HCT116 (cell line): Measurements from ENCODE around the gene LHFPL6. TPM values are rescaled to one million over a fixed set of nuclear protein-coding genes. Genes with fewer than 3 reads are reported as not detected.

Source experiments
- ATAC-seq: fragments of 200-7000 bp; cut with Tn5 transposase; 2 replicates; pipeline ENCODE4 v1.9.1; 2020; ENCODE audit warnings: mild to moderate bottlenecking, moderate library complexity
- BruUV-seq: library from RNA; stranded (reverse); fragments of 400-500 nt; replicated peaks from 2 replicates; lab custom pipeline; 2021; lab: Mats Ljungman, UMichigan
- CTCF ChIA-PET: fragments of 300-600 bp; sonication (Branson Sonifier 250); formaldehyde crosslinking; loops from one replicate; lab custom pipeline; 2021; ENCODE audit warnings: antibody characterized with exemption; lab: Charles Lee
- POLR2A ChIA-PET: fragments of 300-600, 350-600 bp; sonication (Branson Sonifier 250); formaldehyde crosslinking; loops from one replicate; lab custom pipeline; 2021; ENCODE audit warnings: antibody characterized with exemption; lab: Charles Lee
- RAD21 ChIA-PET, 2 experiments: fragments of 300-600 bp; sonication (Branson Sonifier 250); formaldehyde crosslinking; loops; one replicate each; lab custom pipeline; 2023; ENCODE audit warnings: low total read pairs in 2 of 2; ENCODE audit not compliant: uncharacterized antibody in 2 of 2, unreplicated experiment in 2 of 2, low non-redundant PET in 1 of 2; lab: Charles Lee
- DNase-seq: peaks from one replicate; pipeline ENCODE4 v3.0.0-alpha.2; 2010; ENCODE audit warnings: low read depth, low spot score
- H2AFZ ChIP-seq: fragments of 200-600 bp; shearing (Covaris generic), sonication (generic); 2 replicates; pipeline ENCODE4 v1.6.1; 2017; ENCODE audit warnings: low read depth, mixed run types, mixed read lengths, antibody characterized with exemption, low read length; ENCODE audit not compliant: poor library complexity, severe bottlenecking
- H3K27ac ChIP-seq: 2 replicates; pipeline ENCODE4 v1.5.1; 2012; ENCODE audit warnings: low read depth, low read length
- H3K27me3 ChIP-seq: fragments of 200-600 bp; sonication (generic); 2 replicates; pipeline ENCODE4 v1.6.1; 2016; ENCODE audit warnings: mixed run types, low read length, mixed read lengths; ENCODE audit not compliant: insufficient read depth
- H3K36me3 ChIP-seq, 2 experiments: fragments of 200-500 bp in 1 of 2; fragments of 200-600 bp in 1 of 2; sonication (Bioruptor generic) in 1 of 2; sonication (generic) in 1 of 2; 2 replicates each; pipeline versions ENCODE4 v1.5.1 to v1.6.1; 2014 to 2016; ENCODE audit warnings: low read length in 2 of 2, inconsistent platforms in 1 of 2, mixed read lengths in 1 of 2, mixed run types in 1 of 2; ENCODE audit not compliant: insufficient read depth in 2 of 2, control insufficient read depth in 1 of 2
- H3K4me1 ChIP-seq, 2 experiments: fragments of 200-600 bp in 1 of 2; sonication (generic) in 1 of 2; 2 replicates each; pipeline versions ENCODE4 v1.5.1 to v1.6.1; 2012 to 2017; ENCODE audit warnings: low read length in 2 of 2, inconsistent platforms in 1 of 2, mild to moderate bottlenecking in 1 of 2, mixed read lengths in 1 of 2, mixed run types in 1 of 2, moderate library complexity in 1 of 2; ENCODE audit not compliant: insufficient read depth in 2 of 2, control insufficient read depth in 1 of 2
- H3K4me2 ChIP-seq: fragments of 200-600 bp; sonication (generic); 2 replicates; pipeline ENCODE4 v1.6.1; 2017; ENCODE audit warnings: mixed run types, low read length, mixed read lengths
- H3K4me3 ChIP-seq, 2 experiments: fragments of 200-600 bp in 1 of 2; sonication (generic) in 1 of 2; replicated peaks in 1 of 2; 2 replicates each; pipeline ENCODE4 v1.5.1; 2011 to 2016; ENCODE audit warnings: low read length in 2 of 2, control low read depth in 1 of 2, low read depth in 1 of 2, mild to moderate bottlenecking in 1 of 2, mixed read lengths in 1 of 2, mixed run types in 1 of 2
- H3K79me2 ChIP-seq: fragments of 200-600 bp; sonication (generic); 2 replicates; pipeline ENCODE4 v1.6.1; 2017; ENCODE audit warnings: mild to moderate bottlenecking, mixed run types, low read length, moderate library complexity, mixed read lengths; ENCODE audit not compliant: insufficient read depth
- H3K9ac ChIP-seq: fragments of 200-600 bp; sonication (generic); 2 replicates; pipeline ENCODE4 v1.6.1; 2016; ENCODE audit warnings: low read length, mixed read lengths
- H3K9me2 ChIP-seq: fragments of 200-600 bp; sonication (generic), shearing (Covaris generic); 2 replicates; pipeline ENCODE4 v1.6.1; 2017; ENCODE audit warnings: mixed run types, mild to moderate bottlenecking, moderate library complexity; ENCODE audit not compliant: insufficient read depth
- H3K9me3 ChIP-seq, 2 experiments: fragments of 200-500 bp in 1 of 2; fragments of 200-600 bp in 1 of 2; sonication (Bioruptor generic) in 1 of 2; sonication (generic) in 1 of 2; 2 replicates each; pipeline ENCODE4 v1.6.1; 2014 to 2017; ENCODE audit warnings: low read length in 2 of 2, mixed read lengths in 2 of 2, inconsistent platforms in 1 of 2, low read depth in 1 of 2, mild to moderate bottlenecking in 1 of 2, mixed run types in 1 of 2, moderate library complexity in 1 of 2; ENCODE audit not compliant: control insufficient read depth in 1 of 2, insufficient read depth in 1 of 2
- H4K20me1 ChIP-seq: fragments of 200-600 bp; sonication (generic), shearing (Covaris generic); 2 replicates; pipeline ENCODE4 v1.6.1; 2017; ENCODE audit warnings: mixed run types, mild to moderate bottlenecking, moderate library complexity; ENCODE audit not compliant: insufficient read depth
- CBX3 ChIP-seq: IDR thresholded peaks from 2 replicates; pipeline ENCODE4 v1.6.1; 2012; ENCODE audit warnings: low read depth
- EGR1 ChIP-seq: IDR thresholded peaks from 2 replicates; pipeline ENCODE4 v1.6.1; 2012; ENCODE audit warnings: low read depth
- ELF1 ChIP-seq: IDR thresholded peaks from 2 replicates; pipeline ENCODE4 v1.6.1; 2012; ENCODE audit warnings: low read depth, borderline replicate concordance
- EZH2phosphoT487 ChIP-seq: fragments of 200-600 bp; IDR thresholded peaks from 2 replicates; pipeline ENCODE4 v1.6.1; 2018; ENCODE audit warnings: antibody characterized with exemption, borderline replicate concordance
- JUND ChIP-seq: IDR thresholded peaks from 2 replicates; pipeline ENCODE4 v1.6.1; 2012
- POLR2A ChIP-seq: IDR thresholded peaks from 2 replicates; pipeline ENCODE4 v1.7.0; 2011; ENCODE audit warnings: borderline replicate concordance; ENCODE audit not compliant: insufficient read depth, insufficient read length; ENCODE audit errors: extremely low read depth
- RAD21 ChIP-seq: IDR thresholded peaks from 2 replicates; pipeline ENCODE4 v1.6.1; 2012; ENCODE audit warnings: low read depth, mild to moderate bottlenecking
- SP1 ChIP-seq: IDR thresholded peaks from 2 replicates; pipeline ENCODE4 v1.6.1; 2012; ENCODE audit warnings: low read depth
- SRF ChIP-seq: IDR thresholded peaks from 2 replicates; pipeline ENCODE4 v1.6.1; 2012; ENCODE audit warnings: low read depth
- TCF7L2 ChIP-seq: IDR thresholded peaks from 2 replicates; pipeline ENCODE4 v1.7.0; 2011; ENCODE audit warnings: borderline replicate concordance, inconsistent platforms; ENCODE audit not compliant: insufficient read depth, insufficient read length; ENCODE audit errors: extremely low read depth
- YY1 ChIP-seq: IDR thresholded peaks from 2 replicates; pipeline ENCODE4 v1.6.1; 2011; ENCODE audit warnings: low read length, low read depth, moderate library complexity, mild to moderate bottlenecking; ENCODE audit not compliant: insufficient replicate concordance; ENCODE audit errors: extremely low read depth
- ZFX ChIP-seq: fragments of 450-650 bp; IDR thresholded peaks from 2 replicates; pipeline ENCODE4 v1.6.1; 2017
- intact Hi-C: fragments of 100-400 bp; cut with micrococcal nuclease; formaldehyde crosslinking; loops from 2 replicates; pipeline ENCODE4 v1.10.0; 2022
- total RNA-seq: library from RNA; stranded (reverse); gene quantifications from one replicate; pipeline ENCODE4 v1.2.1, GENCODE V29; 2021; ENCODE audit not compliant: unreplicated experiment
- TF ChIP-seq, protein P1 (sequence below), 3 experiments: fragments of 200-600 bp in 1 of 3; sonication (generic) in 1 of 3; IDR thresholded peaks in 2 of 3; conservative IDR thresholded peaks in 1 of 3; 2 replicates each; pipeline ENCODE4 v1.5.1; 2012 to 2017; ENCODE audit warnings: low read depth in 2 of 3, low read length in 2 of 3, antibody characterized with exemption in 1 of 3, borderline replicate concordance in 1 of 3, control low read depth in 1 of 3, mild to moderate bottlenecking in 1 of 3, mixed read lengths in 1 of 3, mixed run types in 1 of 3, moderate library complexity in 1 of 3; ENCODE audit not compliant: insufficient read depth in 1 of 3
- TF ChIP-seq, protein P2 (sequence below): IDR thresholded peaks from 2 replicates; pipeline ENCODE4 v1.6.1; 2011; ENCODE audit warnings: mild to moderate bottlenecking, low read length, moderate library complexity; ENCODE audit not compliant: insufficient replicate concordance; ENCODE audit errors: extremely low read depth
- TF ChIP-seq, protein P3 (sequence below): IDR thresholded peaks from 2 replicates; pipeline ENCODE4 v1.6.1; 2012
- TF ChIP-seq, protein P4 (sequence below): IDR thresholded peaks from 2 replicates; pipeline ENCODE4 v1.6.1; 2012
- TF ChIP-seq, protein P5 (sequence below): IDR thresholded peaks from 2 replicates; pipeline ENCODE4 v1.6.1; 2012; ENCODE audit warnings: low read depth

LHFPL6 gene
- total RNA-seq, 1 experiment from 2014 or later, result 0.22 TPM

DNA sequence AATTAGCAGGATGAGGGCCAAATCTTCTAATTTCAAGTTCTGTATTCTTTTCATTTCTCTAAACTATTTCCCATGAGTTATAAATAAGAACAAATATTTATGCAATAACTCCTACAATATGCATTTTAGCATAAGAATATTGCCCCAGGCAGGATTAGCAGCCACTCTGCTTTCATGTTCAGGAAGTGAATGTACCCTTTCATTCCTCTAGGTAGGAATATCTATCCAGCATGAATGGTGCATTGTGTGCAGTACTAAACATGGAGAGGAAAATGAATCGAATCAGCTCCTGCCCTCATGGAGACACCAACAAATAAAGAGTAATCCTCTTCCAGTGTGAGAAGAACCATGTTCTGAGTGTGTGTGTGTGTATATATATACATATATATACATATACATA, 41.0 kb downstream of the LHFPL6 start:
- Histone ChIP-seq H3K4me1 (peaks cover 6 to 22% of the 10 kb centered on the region in 2 experiments; a peak in 3 of 4 replicates), H3K9me3 (no peaks in the 10 kb centered on the region), H2AFZ (no peak overlapping the region), H3K79me2 (no peaks in the 10 kb centered on the region), H3K4me2 (no peak overlapping the region), H3K4me3 (no peak overlapping the region), H3K27ac (no peak overlapping the region), H4K20me1 (no peaks in the 10 kb centered on the region), H3K9ac (no peak overlapping the region), H3K27me3 (no peaks in the 10 kb centered on the region), H3K36me3 (no peaks in the 10 kb centered on the region), H3K9me2 (no peaks in the 10 kb centered on the region; the same call in 1 of the 2 replicates)
- ATAC-seq (no peak), DNase-seq (no peak)
- TF ChIP-seq EZH2phosphoT487 (no peak), RAD21 (no peak), JUND (no peak), CBX3 (no peak), SRF (no peak), TCF7L2 (no peak), SP1 (no peak), ELF1 (no peak), POLR2A (no peak), ZFX (no peak), EGR1 (no peak), YY1 (no peak)
- TF ChIP-seq, protein P1, sequence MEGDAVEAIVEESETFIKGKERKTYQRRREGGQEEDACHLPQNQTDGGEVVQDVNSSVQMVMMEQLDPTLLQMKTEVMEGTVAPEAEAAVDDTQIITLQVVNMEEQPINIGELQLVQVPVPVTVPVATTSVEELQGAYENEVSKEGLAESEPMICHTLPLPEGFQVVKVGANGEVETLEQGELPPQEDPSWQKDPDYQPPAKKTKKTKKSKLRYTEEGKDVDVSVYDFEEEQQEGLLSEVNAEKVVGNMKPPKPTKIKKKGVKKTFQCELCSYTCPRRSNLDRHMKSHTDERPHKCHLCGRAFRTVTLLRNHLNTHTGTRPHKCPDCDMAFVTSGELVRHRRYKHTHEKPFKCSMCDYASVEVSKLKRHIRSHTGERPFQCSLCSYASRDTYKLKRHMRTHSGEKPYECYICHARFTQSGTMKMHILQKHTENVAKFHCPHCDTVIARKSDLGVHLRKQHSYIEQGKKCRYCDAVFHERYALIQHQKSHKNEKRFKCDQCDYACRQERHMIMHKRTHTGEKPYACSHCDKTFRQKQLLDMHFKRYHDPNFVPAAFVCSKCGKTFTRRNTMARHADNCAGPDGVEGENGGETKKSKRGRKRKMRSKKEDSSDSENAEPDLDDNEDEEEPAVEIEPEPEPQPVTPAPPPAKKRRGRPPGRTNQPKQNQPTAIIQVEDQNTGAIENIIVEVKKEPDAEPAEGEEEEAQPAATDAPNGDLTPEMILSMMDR (IDR thresholded peaks at IDR 0.05 in 2 of 3, conservative IDR thresholded peaks at IDR 0.05 in 1 of 3; ENCODE audit: borderline replicate concordance in 1 of 3, insufficient read depth in 1 of 3, low read depth in 2 of 3, low read length in 2 of 3), result no peak
- TF ChIP-seq, protein P2, sequence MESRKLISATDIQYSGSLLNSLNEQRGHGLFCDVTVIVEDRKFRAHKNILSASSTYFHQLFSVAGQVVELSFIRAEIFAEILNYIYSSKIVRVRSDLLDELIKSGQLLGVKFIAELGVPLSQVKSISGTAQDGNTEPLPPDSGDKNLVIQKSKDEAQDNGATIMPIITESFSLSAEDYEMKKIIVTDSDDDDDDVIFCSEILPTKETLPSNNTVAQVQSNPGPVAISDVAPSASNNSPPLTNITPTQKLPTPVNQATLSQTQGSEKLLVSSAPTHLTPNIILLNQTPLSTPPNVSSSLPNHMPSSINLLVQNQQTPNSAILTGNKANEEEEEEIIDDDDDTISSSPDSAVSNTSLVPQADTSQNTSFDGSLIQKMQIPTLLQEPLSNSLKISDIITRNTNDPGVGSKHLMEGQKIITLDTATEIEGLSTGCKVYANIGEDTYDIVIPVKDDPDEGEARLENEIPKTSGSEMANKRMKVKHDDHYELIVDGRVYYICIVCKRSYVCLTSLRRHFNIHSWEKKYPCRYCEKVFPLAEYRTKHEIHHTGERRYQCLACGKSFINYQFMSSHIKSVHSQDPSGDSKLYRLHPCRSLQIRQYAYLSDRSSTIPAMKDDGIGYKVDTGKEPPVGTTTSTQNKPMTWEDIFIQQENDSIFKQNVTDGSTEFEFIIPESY, result no peak
- TF ChIP-seq, protein P3, sequence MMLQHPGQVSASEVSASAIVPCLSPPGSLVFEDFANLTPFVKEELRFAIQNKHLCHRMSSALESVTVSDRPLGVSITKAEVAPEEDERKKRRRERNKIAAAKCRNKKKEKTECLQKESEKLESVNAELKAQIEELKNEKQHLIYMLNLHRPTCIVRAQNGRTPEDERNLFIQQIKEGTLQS, result no peak
- TF ChIP-seq, protein P4, sequence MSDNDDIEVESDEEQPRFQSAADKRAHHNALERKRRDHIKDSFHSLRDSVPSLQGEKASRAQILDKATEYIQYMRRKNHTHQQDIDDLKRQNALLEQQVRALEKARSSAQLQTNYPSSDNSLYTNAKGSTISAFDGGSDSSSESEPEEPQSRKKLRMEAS, result no peak
- TF ChIP-seq, protein P5, sequence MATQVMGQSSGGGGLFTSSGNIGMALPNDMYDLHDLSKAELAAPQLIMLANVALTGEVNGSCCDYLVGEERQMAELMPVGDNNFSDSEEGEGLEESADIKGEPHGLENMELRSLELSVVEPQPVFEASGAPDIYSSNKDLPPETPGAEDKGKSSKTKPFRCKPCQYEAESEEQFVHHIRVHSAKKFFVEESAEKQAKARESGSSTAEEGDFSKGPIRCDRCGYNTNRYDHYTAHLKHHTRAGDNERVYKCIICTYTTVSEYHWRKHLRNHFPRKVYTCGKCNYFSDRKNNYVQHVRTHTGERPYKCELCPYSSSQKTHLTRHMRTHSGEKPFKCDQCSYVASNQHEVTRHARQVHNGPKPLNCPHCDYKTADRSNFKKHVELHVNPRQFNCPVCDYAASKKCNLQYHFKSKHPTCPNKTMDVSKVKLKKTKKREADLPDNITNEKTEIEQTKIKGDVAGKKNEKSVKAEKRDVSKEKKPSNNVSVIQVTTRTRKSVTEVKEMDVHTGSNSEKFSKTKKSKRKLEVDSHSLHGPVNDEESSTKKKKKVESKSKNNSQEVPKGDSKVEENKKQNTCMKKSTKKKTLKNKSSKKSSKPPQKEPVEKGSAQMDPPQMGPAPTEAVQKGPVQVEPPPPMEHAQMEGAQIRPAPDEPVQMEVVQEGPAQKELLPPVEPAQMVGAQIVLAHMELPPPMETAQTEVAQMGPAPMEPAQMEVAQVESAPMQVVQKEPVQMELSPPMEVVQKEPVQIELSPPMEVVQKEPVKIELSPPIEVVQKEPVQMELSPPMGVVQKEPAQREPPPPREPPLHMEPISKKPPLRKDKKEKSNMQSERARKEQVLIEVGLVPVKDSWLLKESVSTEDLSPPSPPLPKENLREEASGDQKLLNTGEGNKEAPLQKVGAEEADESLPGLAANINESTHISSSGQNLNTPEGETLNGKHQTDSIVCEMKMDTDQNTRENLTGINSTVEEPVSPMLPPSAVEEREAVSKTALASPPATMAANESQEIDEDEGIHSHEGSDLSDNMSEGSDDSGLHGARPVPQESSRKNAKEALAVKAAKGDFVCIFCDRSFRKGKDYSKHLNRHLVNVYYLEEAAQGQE, result no peak
- intact Hi-C loops, result no loop called here
- ChIA-PET POLR2A (no interaction called here), CTCF (no interaction called here), RAD21 (no interaction called here)
- BruUV-seq, result no TSS peak
